Activated gamma-delta T cell treated with anti-CD3 and anti-CD28 coated beads, Interleukin-2, amount 50 U/mL, for 16 hours (primary cell): ENCODE results near the gene AGPAT3.

ENCODE experiments used
- DNase-seq: peaks from one replicate; pipeline ENCODE4 v3.0.0-alpha.2; 2020; ENCODE audit warnings: low read depth

The AGPAT3 gene

DNA sequence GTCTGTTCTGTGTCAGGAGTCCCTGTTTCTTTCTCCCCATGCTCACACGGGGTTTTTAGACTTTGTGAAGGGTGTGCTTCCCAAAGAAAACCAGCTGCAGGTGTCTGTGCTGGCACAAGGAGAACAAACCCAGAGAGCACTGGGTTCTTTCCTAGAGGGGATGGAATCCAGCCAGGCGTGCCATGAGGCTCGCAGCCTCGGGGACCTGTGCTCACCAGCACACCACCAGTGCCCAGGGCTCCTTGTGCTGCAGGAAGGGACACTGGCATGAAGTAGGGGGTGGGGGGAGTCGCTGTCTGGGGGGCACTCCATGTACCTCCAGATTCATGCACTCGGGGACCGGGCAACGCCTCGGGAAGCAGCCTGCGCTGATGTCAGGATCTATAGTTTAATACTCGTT, 57.9 kb downstream of the AGPAT3 start:
- DNase-seq = no peak

DNA sequence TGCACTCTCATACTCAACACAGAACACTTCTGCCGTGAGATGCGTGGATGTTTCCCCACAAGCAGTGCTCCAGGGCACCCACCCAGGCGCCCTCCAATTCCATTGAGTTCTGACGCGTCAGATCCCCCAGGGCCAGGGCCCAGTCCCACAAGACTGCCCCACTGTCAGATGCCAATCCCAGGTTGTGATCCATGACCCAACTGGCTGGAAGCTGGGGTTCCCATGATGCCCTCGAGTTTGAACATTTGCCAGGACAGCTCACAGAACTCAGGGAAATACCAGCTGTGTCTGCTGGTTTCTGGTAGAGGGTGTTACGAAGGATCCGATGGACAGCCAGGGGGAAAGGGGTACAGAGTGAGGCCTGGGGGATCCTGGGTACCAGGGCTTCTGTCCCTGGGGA, 58.4 kb downstream of the AGPAT3 start:
- no peak for DNase-seq

DNA sequence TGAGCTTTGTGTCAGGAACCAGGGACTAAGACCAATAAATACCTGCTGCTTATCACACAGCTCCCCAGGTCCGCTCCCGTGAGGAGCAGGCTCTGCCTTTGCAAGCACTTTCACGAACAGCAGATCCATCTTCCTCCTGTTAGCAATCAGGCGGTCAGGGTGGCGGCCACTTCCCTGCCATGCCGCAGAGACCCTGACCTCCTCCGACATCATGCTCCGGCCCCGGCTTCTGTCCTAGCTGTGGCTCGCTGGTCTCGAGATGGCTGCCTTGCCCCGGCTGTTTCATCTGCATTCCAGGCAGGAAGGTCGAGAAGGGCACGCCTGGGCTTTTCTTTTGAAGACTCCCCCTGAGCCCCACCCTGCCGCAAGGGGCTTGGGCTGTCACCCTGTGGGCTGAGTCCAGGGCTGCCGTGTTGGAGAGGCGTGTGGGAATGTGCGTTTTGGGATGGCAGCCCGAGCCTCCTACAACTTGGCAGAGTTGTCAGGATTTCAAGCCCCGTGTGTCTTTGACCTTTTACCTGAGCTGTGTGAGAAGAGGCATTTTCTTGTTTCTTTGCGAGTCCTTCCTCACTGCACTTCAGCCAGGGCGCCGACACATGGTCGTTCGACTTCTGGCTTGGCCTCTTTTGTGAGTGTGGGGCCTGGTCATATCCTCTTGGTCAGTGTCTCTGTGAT, 59.5 kb downstream of the AGPAT3 start:
- DNase-seq = no peak

DNA sequence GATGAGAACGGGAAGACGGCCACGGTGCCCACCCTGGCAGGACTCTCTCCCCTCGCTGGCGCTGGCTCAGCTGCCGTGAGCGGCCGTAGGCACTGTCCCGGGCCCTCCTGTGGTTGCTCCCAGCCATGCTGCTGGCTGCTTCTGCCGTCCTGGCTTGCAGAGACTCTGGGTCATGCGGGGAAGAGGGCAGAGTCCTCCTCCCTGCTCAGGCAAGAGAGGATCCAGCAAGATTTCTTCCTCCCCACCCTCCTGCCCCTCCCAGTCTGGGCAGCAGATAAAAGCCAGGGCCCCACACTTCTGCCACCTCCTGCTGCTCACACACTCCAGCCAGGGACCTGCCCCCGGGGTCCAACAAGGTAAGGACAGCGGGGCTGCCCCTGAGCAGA, 60.1 kb downstream of the AGPAT3 start:
- DNase-seq = no peak

DNA sequence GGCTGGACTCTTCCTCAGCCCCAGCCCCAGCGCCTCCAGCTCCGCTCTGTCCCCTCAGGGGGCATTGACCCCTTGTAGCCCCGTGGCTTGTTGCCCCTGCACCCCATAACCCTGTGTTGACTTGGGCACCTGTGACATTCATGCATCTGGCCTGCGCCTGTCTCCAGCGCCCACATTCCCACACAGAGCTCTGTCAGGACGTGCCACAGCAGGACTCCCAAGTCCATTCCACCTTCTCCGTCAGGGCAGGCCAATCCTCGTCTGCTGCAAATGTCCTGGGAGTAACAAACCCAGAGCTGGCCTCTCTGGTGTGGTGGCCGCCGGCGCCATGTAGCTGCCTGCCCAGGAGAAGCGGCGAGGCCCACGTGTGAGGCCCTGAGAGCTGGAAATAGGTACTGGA, 60.6 kb downstream of the AGPAT3 start:
- DNase-seq = no peak

DNA sequence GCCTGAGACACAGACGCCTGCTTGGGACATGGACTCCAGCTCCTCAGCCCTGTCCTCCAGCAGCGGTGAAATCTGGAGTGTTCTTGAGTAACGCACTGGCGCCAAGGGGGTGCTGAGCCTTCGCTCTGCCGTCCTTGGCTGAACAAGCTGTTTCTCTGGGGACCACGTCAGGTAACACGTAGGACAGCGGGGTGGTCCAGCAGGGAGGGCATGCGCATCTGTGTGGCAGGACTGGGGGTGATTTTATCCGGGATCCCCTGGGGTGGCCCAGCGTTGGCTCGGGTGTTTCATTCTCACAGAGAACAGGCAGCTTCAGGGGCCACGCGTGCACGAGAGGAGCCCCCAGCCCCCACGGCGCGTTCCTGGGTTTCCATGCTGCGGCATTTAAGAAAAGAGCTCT, 61.2 kb downstream of the AGPAT3 start:
- no peak for DNase-seq

DNA sequence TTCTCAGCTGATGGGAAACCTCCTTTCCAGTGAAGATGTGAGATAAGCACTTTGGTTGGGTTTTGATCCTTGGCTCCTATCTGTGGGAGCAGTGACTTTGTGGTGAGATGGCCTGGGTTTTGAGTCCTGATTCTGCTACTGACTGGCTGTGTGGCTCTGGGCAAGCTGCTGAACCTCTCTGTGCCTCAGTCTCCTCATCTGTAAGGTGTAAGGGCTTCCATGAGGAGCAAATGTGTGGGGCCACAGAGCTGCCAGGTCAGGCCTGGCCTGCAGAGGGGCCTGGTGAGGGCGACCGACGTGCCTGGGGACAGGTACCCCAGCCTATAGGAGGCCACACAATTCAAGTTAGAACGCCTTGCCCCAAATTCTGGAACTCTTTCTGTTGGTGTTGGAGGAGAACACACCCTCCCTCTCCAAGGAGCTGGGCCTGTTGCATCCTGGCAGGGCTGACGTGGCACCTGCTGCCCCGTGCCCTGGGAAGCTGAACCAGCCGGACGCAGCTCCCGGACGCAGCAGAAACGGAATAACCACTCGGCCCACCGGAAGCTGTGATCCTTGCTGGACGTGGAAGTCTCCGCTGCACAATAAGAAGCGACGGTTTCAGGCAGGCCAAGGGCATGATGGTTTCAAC, 62.7 kb downstream of the AGPAT3 start:
- no peak for DNase-seq

GRCh38 chr21:43928222-43929125, 63.5 kb downstream of the AGPAT3 start:
- no peak for DNase-seq

- no peak for DNase-seq
Measured at GRCh38 chr21:43929217-43929971, 64.4 kb downstream of the AGPAT3 start.

- DNase-seq = no peak
Measured at GRCh38 chr21:43930074-43930847, 65.2 kb downstream of the AGPAT3 start.

GRCh38 chr21:43930848-43931375, 65.9 kb downstream of the AGPAT3 start:
- no peak for DNase-seq

GRCh38 chr21:43931489-43931888, 66.5 kb downstream of the AGPAT3 start:
- no peak for DNase-seq

DNA sequence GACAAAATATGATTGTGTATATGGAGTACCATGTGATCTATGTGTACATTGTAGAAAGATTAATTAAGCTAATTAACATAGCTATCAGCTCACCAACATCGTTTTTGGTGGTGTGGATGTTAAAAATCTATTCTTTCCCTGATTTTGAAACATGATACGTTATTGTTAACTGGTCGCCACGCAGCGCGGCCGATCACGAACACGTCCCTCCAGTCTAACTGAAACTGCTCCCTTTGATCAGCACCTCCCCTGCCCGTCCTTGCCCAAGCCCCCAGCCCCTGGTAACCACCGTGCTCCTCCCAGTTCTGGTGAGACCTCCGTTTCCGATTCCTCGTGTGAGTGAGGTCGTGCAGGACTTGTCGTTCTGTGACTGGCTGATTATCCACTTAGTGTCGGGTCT, 67.0 kb downstream of the AGPAT3 start:
- DNase-seq = no peak

DNA sequence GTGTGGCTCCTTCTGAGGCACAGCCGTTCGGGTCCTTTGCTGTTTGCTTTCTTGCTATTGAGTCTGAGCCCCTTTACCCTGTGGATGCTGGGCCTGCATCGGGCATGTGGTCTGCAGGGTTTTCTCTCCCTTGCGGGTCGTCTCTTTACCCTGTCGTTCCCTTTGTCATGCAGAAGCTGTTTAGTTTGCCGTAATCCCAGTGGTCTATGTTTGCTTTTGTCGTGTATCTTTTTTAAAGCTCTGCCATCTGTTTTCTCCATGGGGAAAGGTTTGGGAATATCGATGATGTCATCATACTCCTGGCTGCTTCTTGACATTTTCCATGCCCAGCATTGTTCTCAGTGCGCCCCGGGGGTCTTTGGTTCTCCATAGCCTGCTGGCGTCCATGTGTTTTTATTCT, 68.2 kb downstream of the AGPAT3 start:
- no peak for DNase-seq

- no peak for DNase-seq
Measured at GRCh38 chr21:43933680-43934079, 68.7 kb downstream of the AGPAT3 start.

DNA sequence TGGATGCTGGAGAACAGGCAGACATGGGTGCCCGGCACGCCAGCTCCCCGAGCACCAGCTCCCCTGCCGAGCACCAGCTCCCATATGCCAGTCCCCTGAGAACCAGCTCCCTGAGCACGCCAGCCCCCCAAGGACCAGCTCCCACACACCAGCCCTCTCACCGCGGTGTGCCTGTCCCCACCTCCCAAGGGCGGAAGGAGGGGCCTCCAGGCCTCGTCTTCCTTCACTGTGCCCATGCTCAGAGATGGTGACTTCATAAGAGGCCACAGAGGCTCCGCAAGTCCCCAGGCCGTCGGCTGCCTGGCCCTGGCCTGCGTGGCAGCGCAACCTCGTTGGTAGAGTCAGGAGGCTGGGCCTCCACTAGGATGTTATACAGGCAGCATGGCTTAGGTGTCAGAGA, 69.1 kb downstream of the AGPAT3 start:
- no peak for DNase-seq

GRCh38 chr21:43934716-43935705, 70.0 kb downstream of the AGPAT3 start:
- no peak for DNase-seq

GRCh38 chr21:43935711-43936110, 70.7 kb downstream of the AGPAT3 start:
- no peak for DNase-seq

- DNase-seq = no peak
Measured at GRCh38 chr21:43936247-43936967, 71.4 kb downstream of the AGPAT3 start.
